GM18517 (cell line): ENCODE data around the gene C19orf67.
A peak's percentile ranks its signal among the peaks of the same experiment; 100 is the strongest.

Experiments
- ATAC-seq: cut with Tn5 transposase; IDR thresholded peaks from one replicate; pipeline ENCODE4 v1.9.1; 2021; ENCODE audit warnings: mild to moderate bottlenecking, moderate library complexity; ENCODE audit not compliant: unreplicated experiment

C19orf67 gene

GRCh38 chr19:14085309-14085995 lies at the start of gene C19orf67:
Gene C19orf67, minus strand, starts transcription at chr19:14085783. Its CDS starts 156 bp downstream, at chr19:14085627.
- ATAC-seq, result no peak

GRCh38 chr19:14135355-14135754 lies 49.8 kb upstream of the C19orf67 start:
- ATAC-seq, result no peak

GRCh38 chr19:14127929-14128509 lies 42.4 kb upstream of the C19orf67 start:
- ATAC-seq, result no peak

GRCh38 chr19:14127176-14127575 lies 41.6 kb upstream of the C19orf67 start:
- no peak for ATAC-seq

- no peak for ATAC-seq
Measured at GRCh38 chr19:14122924-14123323, 37.3 kb upstream of the C19orf67 start.

GRCh38 chr19:14120497-14120780 lies 34.9 kb upstream of the C19orf67 start:
- no peak for ATAC-seq

- ATAC-seq, result no peak
Measured at GRCh38 chr19:14119644-14120496, 34.3 kb upstream of the C19orf67 start.

GRCh38 chr19:14119146-14119545 lies 33.6 kb upstream of the C19orf67 start:
- ATAC-seq, result no peak

- peak; percentile 36 for ATAC-seq
Measured at GRCh38 chr19:14118165-14119051, 32.8 kb upstream of the C19orf67 start.

GRCh38 chr19:14117668-14118164 lies 32.1 kb upstream of the C19orf67 start, which contains the start of gene PRKACA:
Gene PRKACA, minus strand, starts transcription at chr19:14117762. Its CDS starts 215 bp downstream, at chr19:14117547.
- peak; percentile 85 for ATAC-seq

GRCh38 chr19:14116918-14117578 lies 31.5 kb upstream of the C19orf67 start:
- no peak for ATAC-seq

- no peak for ATAC-seq
Measured at GRCh38 chr19:14116525-14116917, 30.9 kb upstream of the C19orf67 start.

GRCh38 chr19:14115756-14116155 lies 30.2 kb upstream of the C19orf67 start:
- ATAC-seq, result no peak

- no peak for ATAC-seq
Measured at GRCh38 chr19:14114854-14115253, 29.3 kb upstream of the C19orf67 start.

GRCh38 chr19:14114439-14114838 lies 28.9 kb upstream of the C19orf67 start:
- no peak for ATAC-seq

GRCh38 chr19:14113762-14114414 lies 28.3 kb upstream of the C19orf67 start:
- no peak for ATAC-seq

GRCh38 chr19:14112809-14113385 lies 27.3 kb upstream of the C19orf67 start:
- ATAC-seq, result no peak

- no peak for ATAC-seq
Measured at GRCh38 chr19:14112051-14112808, 26.6 kb upstream of the C19orf67 start.

GRCh38 chr19:14111486-14111885 lies 25.9 kb upstream of the C19orf67 start:
- no peak for ATAC-seq
